ENCODE results near the gene KRT3.

DNA sequence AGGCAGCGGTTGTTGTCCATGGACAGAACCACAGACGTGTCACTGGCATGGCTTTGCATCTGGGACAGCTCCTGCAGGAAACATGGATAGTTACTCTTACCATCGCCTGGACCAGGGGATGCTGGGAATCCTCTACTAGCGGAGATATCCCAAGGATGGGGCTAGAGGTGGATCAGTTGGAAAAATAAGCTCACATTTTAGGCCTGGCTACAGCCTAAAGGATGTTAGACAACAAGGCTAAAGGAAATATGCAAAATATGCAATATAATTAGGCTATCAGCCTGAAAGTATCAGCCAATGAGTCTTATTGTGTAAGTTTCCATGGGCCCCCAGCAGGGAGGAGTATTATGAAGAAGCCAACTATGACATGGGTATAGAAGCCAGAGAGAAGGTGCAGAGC, 23.7 kb downstream of the KRT3 start:
- TF ChIP-seq TAF1 (IDR thresholded peaks at IDR 0.05; ENCODE audit: borderline replicate concordance, low read depth, low read length) (no peak), POLR2AphosphoS5 (IDR thresholded peaks at IDR 0.05; ENCODE audit: low read depth, low read length) (no peak), POLR2A (IDR thresholded peaks at IDR 0.05; ENCODE audit: low read depth, low read length) (no peak)
